ENCODE results near the gene ADGRD1. TPM values are rescaled to one million over a fixed set of nuclear protein-coding genes. Genes with fewer than 3 reads are reported as not detected.
A peak's percentile ranks its signal among the peaks of the same experiment; 100 is the strongest.
"Not testable (repeated sequence)": the region's sequence is repeated elsewhere in the genome, so short reads cannot be mapped to it uniquely, and the experiment has no call there.

The ADGRD1 gene
- 0.25 TPM for polyA plus RNA-seq (2013, experiment 1 of 2)
- 0.82 TPM for polyA plus RNA-seq (2013, experiment 2 of 2)

GRCh38 chr12:130953771-130954543 lies at the start of gene ADGRD1:
Gene ADGRD1, plus strand, starts transcription at chr12:130953907. Its CDS starts 559 bp downstream, at chr12:130954466.
- Histone ChIP-seq H3K27ac (ENCODE audit: low read depth, low read length) (no peak within 1 kb of the TSS), H3K36me3 (ENCODE audit: insufficient read depth, low read length) (no peaks in the 10 kb centered on the region), H3K27me3 (ENCODE audit: insufficient read depth, low read length) (peaks cover 12% of the 10 kb centered on the region; the same call in 1 of the 2 replicates), H3K9ac (ENCODE audit: low read depth, low read length) (0 out of 2 replicates have a peak within 1 kb of the TSS, but pooled peaks have one; percentile 7), H3K4me1 (ENCODE audit: insufficient read depth, low read length) (peaks cover 17% of the 10 kb centered on the region), H3K9me3 (ENCODE audit: insufficient read depth, low read depth, low read length) (no peaks in the 10 kb centered on the region), H3K4me3 (ENCODE audit: low read length) (no peak within 1 kb of the TSS)
- 36% methylated on average over 24 of the region's 24 CpGs for WGBS

GRCh38 chr12:130904064-130904463 lies 49.6 kb upstream of the ADGRD1 start:
- no peak overlapping the region for H3K9ac ChIP-seq (ENCODE audit: low read depth, low read length)
- WGBS: 98% methylated on average over 2 of the region's 2 CpGs
- 0 out of 2 replicates have a peak, but pooled peaks cover 4% of the 10 kb centered on the region for H3K9me3 ChIP-seq (ENCODE audit: insufficient read depth, low read depth, low read length)
- no peaks in the 10 kb centered on the region for H3K4me1 ChIP-seq (ENCODE audit: insufficient read depth, low read length)
- H3K27me3 ChIP-seq (ENCODE audit: insufficient read depth, low read length): no peaks in the 10 kb centered on the region
- H3K36me3 ChIP-seq (ENCODE audit: insufficient read depth, low read length): no peaks in the 10 kb centered on the region
- no peak overlapping the region for H3K4me3 ChIP-seq (ENCODE audit: low read length)
- no peak overlapping the region for H3K27ac ChIP-seq (ENCODE audit: low read depth, low read length)

GRCh38 chr12:130904936-130905455 lies 48.7 kb upstream of the ADGRD1 start:
- H3K36me3 ChIP-seq (ENCODE audit: insufficient read depth, low read length); H3K9ac ChIP-seq (ENCODE audit: low read depth, low read length); H3K27me3 ChIP-seq (ENCODE audit: insufficient read depth, low read length); H3K4me3 ChIP-seq (ENCODE audit: low read length); H3K4me1 ChIP-seq (ENCODE audit: insufficient read depth, low read length); H3K27ac ChIP-seq (ENCODE audit: low read depth, low read length); H3K9me3 ChIP-seq (ENCODE audit: insufficient read depth, low read depth, low read length): not testable (repeated sequence)
- WGBS: 94% methylated on average over 31 of the region's 31 CpGs

- Histone ChIP-seq H3K27me3 (ENCODE audit: insufficient read depth, low read length) (no peaks in the 10 kb centered on the region), H3K4me3 (ENCODE audit: low read length) (no peak overlapping the region), H3K9ac (ENCODE audit: low read depth, low read length) (no peak overlapping the region), H3K36me3 (ENCODE audit: insufficient read depth, low read length) (no peaks in the 10 kb centered on the region), H3K27ac (ENCODE audit: low read depth, low read length) (no peak overlapping the region), H3K9me3 (ENCODE audit: insufficient read depth, low read depth, low read length) (peaks cover 24% of the 10 kb centered on the region), H3K4me1 (ENCODE audit: insufficient read depth, low read length) (no peaks in the 10 kb centered on the region)
- WGBS: 91% methylated on average over 4 of the region's 4 CpGs
Observed at GRCh38 chr12:130909111-130909510, 44.6 kb upstream of the ADGRD1 start.

- WGBS: 0% methylated on average over 1 of the region's 1 CpG
- no peaks in the 10 kb centered on the region for H3K36me3 ChIP-seq (ENCODE audit: insufficient read depth, low read length)
- H3K9ac ChIP-seq (ENCODE audit: low read depth, low read length): no peak overlapping the region
- peaks cover 24% of the 10 kb centered on the region for H3K9me3 ChIP-seq (ENCODE audit: insufficient read depth, low read depth, low read length)
- H3K4me1 ChIP-seq (ENCODE audit: insufficient read depth, low read length): no peaks in the 10 kb centered on the region
- no peak overlapping the region for H3K27ac ChIP-seq (ENCODE audit: low read depth, low read length)
- H3K27me3 ChIP-seq (ENCODE audit: insufficient read depth, low read length): no peaks in the 10 kb centered on the region
- H3K4me3 ChIP-seq (ENCODE audit: low read length): no peak overlapping the region
Observed at GRCh38 chr12:130911193-130911592, 42.5 kb upstream of the ADGRD1 start.

GRCh38 chr12:130911933-130912332 lies 41.8 kb upstream of the ADGRD1 start:
- Histone ChIP-seq H3K27me3 (ENCODE audit: insufficient read depth, low read length) (peaks cover 7% of the 10 kb centered on the region; the same call in 1 of the 2 replicates), H3K4me3 (ENCODE audit: low read length) (no peak overlapping the region), H3K9ac (ENCODE audit: low read depth, low read length) (no peak overlapping the region), H3K9me3 (ENCODE audit: insufficient read depth, low read depth, low read length) (peaks cover 24% of the 10 kb centered on the region), H3K36me3 (ENCODE audit: insufficient read depth, low read length) (no peaks in the 10 kb centered on the region), H3K27ac (ENCODE audit: low read depth, low read length) (no peak overlapping the region), H3K4me1 (ENCODE audit: insufficient read depth, low read length) (no peaks in the 10 kb centered on the region)

GRCh38 chr12:130916241-130916911 lies 37.3 kb upstream of the ADGRD1 start:
- Histone ChIP-seq H3K4me3 (ENCODE audit: low read length) (no peak overlapping the region), H3K9me3 (ENCODE audit: insufficient read depth, low read depth, low read length) (peaks cover 11% of the 10 kb centered on the region; the same call in 1 of the 2 replicates), H3K27me3 (ENCODE audit: insufficient read depth, low read length) (peaks cover 7% of the 10 kb centered on the region; the same call in 1 of the 2 replicates), H3K4me1 (ENCODE audit: insufficient read depth, low read length) (no peaks in the 10 kb centered on the region), H3K9ac (ENCODE audit: low read depth, low read length) (no peak overlapping the region), H3K27ac (ENCODE audit: low read depth, low read length) (no peak overlapping the region), H3K36me3 (ENCODE audit: insufficient read depth, low read length) (no peaks in the 10 kb centered on the region)
- WGBS: 40% methylated on average over 36 of the region's 37 CpGs

GRCh38 chr12:130917607-130918006 lies 36.1 kb upstream of the ADGRD1 start:
- Histone ChIP-seq H3K4me3 (ENCODE audit: low read length) (no peak overlapping the region), H3K27me3 (ENCODE audit: insufficient read depth, low read length) (peaks cover 7% of the 10 kb centered on the region; the same call in 1 of the 2 replicates), H3K4me1 (ENCODE audit: insufficient read depth, low read length) (no peaks in the 10 kb centered on the region), H3K9ac (ENCODE audit: low read depth, low read length) (no peak overlapping the region), H3K36me3 (ENCODE audit: insufficient read depth, low read length) (no peaks in the 10 kb centered on the region), H3K27ac (ENCODE audit: low read depth, low read length) (no peak overlapping the region), H3K9me3 (ENCODE audit: insufficient read depth, low read depth, low read length) (no peaks in the 10 kb centered on the region)
- WGBS: 95% methylated on average over 13 of the region's 13 CpGs

GRCh38 chr12:130919086-130919485 lies 34.6 kb upstream of the ADGRD1 start:
- Histone ChIP-seq H3K36me3 (ENCODE audit: insufficient read depth, low read length) (no peaks in the 10 kb centered on the region), H3K27ac (ENCODE audit: low read depth, low read length) (no peak overlapping the region), H3K9me3 (ENCODE audit: insufficient read depth, low read depth, low read length) (no peaks in the 10 kb centered on the region), H3K4me3 (ENCODE audit: low read length) (no peak overlapping the region), H3K4me1 (ENCODE audit: insufficient read depth, low read length) (no peaks in the 10 kb centered on the region), H3K27me3 (ENCODE audit: insufficient read depth, low read length) (peaks cover 7% of the 10 kb centered on the region; the same call in 1 of the 2 replicates), H3K9ac (ENCODE audit: low read depth, low read length) (no peak overlapping the region)
- 65% methylated on average over 1 of the region's 1 CpG for WGBS

GRCh38 chr12:130920119-130920703 lies 33.5 kb upstream of the ADGRD1 start:
- no peak overlapping the region for H3K4me3 ChIP-seq (ENCODE audit: low read length)
- H3K27me3 ChIP-seq (ENCODE audit: insufficient read depth, low read length): peaks cover 7% of the 10 kb centered on the region; the same call in 1 of the 2 replicates
- WGBS: 95% methylated on average over 15 of the region's 15 CpGs
- no peaks in the 10 kb centered on the region for H3K36me3 ChIP-seq (ENCODE audit: insufficient read depth, low read length)
- H3K9me3 ChIP-seq (ENCODE audit: insufficient read depth, low read depth, low read length): no peaks in the 10 kb centered on the region
- no peak overlapping the region for H3K27ac ChIP-seq (ENCODE audit: low read depth, low read length)
- H3K4me1 ChIP-seq (ENCODE audit: insufficient read depth, low read length): no peaks in the 10 kb centered on the region
- H3K9ac ChIP-seq (ENCODE audit: low read depth, low read length): no peak overlapping the region
